Measurements from ENCODE around the gene CNGB1.

- no peak for TF ChIP-seq CTCF (IDR thresholded peaks at IDR 0.05)
- TF ChIP-seq AR (CRISPR knock-in tag; IDR thresholded peaks at IDR 0.05): no peak
- TF ChIP-seq IRF2 (CRISPR knock-in tag; IDR thresholded peaks at IDR 0.05; ENCODE audit: borderline replicate concordance, low read depth): no peak
- no peak for TF ChIP-seq FOXP1 (CRISPR knock-in tag; IDR thresholded peaks at IDR 0.05; ENCODE audit: borderline replicate concordance)
- no peak for TF ChIP-seq NR2C2 (CRISPR knock-in tag; IDR thresholded peaks at IDR 0.05)
- no peak for TF ChIP-seq CREB1 (CRISPR knock-in tag; IDR thresholded peaks at IDR 0.05)
These were observed 49.1 kb upstream of the CNGB1 start for GRCh38 chr16:58019866-58020538.

Measured in WTC11 (cell line).